Stimulated activated CD8-positive, alpha-beta memory T cell treated with anti-CD3 and anti-CD28 coated beads, Interleukin-4, amount 100 ng/mL, for 48 hours (primary cell): ENCODE results near the gene CT45A2.
"Not testable (repeated sequence)": the region's sequence is repeated elsewhere in the genome, so short reads cannot be mapped to it uniquely, and the experiment has no call there.

Source experiments
- DNase-seq: peaks from one replicate; pipeline ENCODE4 v3.0.0-alpha.2; 2020

The CT45A2 gene

GRCh38 chrX:135819912-135820311 lies at the start of gene CT45A2:
Gene CT45A2, minus strand, starts transcription at chrX:135820012. Its CDS starts 3,747 bp downstream, at chrX:135816265.
- DNase-seq: not testable (repeated sequence)

- not testable (repeated sequence) for DNase-seq
Observed at GRCh38 chrX:135854438-135854837, 34.6 kb upstream of the CT45A2 start, which contains the start of gene CT45A8. Gene CT45A8, minus strand, starts transcription at chrX:135854538. Its CDS starts 3,755 bp downstream, at chrX:135850783.

GRCh38 chrX:135837180-135837579 lies 17.4 kb upstream of the CT45A2 start, which contains the start of gene CT45A7:
Gene CT45A7, minus strand, starts transcription at chrX:135837280. Its CDS starts 3,747 bp downstream, at chrX:135833533.
- not testable (repeated sequence) for DNase-seq

GRCh38 chrX:135802687-135803086 lies 17.1 kb downstream of the CT45A2 start, which contains the start of gene CT45A6:
Gene CT45A6, minus strand, starts transcription at chrX:135802787. Its CDS starts 3,794 bp downstream, at chrX:135798993.
- not testable (repeated sequence) for DNase-seq

GRCh38 chrX:135785403-135785802 lies 34.4 kb downstream of the CT45A2 start, which contains the start of gene CT45A5:
Gene CT45A5, minus strand, starts transcription at chrX:135785503. Its CDS starts 3,774 bp downstream, at chrX:135781729.
- not testable (repeated sequence) for DNase-seq

- not testable (repeated sequence) for DNase-seq
Observed at GRCh38 chrX:135768091-135768490, 51.7 kb downstream of the CT45A2 start, which contains the start of gene CT45A3. Gene CT45A3, minus strand, starts transcription at chrX:135768191. Its CDS starts 3,747 bp downstream, at chrX:135764444.
